ENCODE measurements around the gene NUP37. TPM values are rescaled to one million over a fixed set of nuclear protein-coding genes. Genes with fewer than 3 reads are reported as not detected.

NUP37 gene
- total and polyA plus RNA-seq, 2 experiments from 2014 or later = 68.7 to 79.4 TPM

DNA sequence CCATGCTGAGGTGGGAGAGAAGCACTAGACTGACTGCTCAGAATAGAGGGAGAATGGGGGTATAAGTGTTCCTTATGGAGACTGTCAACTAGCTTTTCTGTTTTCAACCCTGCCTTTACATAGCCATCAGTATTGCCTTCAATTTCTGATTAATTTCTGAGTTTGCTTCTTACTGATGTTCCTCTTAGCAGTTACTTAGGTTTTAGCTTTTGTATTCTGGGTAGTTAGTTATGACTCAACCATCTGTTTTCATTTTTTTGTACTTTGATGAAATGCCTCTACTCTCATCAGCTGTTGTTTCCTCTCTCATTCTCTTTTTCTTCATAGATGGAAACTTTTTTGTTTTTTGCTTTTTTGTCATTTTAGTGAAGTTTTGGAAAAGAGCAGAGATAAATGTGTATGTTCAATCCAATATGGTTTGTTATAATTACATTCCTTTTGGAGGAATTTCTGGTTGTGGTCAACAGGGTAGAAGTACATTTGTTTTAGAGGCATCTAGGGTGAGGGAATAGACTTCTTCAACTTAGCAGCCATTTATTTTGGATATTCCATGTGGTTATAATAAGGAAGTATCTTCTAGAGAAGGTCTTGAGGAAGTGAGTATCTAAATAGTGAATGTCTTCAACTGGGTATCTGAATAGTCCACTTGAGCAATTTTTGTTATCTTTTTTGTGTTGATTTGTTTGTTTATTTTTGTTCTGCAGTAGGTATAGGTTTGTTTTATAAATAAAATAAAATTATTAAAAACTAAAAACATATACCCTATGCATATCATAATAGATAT lies 48.1 kb upstream of the NUP37 start:
- DNase-seq (ENCODE audit: low spot score) (no peak), ATAC-seq (no peak)
- H3K27me3 Mint-ChIP-seq (ENCODE audit: insufficient read depth, low read depth, poor library complexity) = no peaks in the 10 kb centered on the region
- H3K4me3 ChIP-seq = no peak overlapping the region
- no peak overlapping the region for H2AFZ ChIP-seq
- no peaks in the 10 kb centered on the region for H3K9me2 ChIP-seq (ENCODE audit: insufficient read depth)
- no peaks in the 10 kb centered on the region for H3K36me3 ChIP-seq (ENCODE audit: insufficient read depth)
- no peaks in the 10 kb centered on the region; the same call in 2 of the 3 replicates for H3K36me3 Mint-ChIP-seq (ENCODE audit: low read depth)
- no peak overlapping the region for H3K27ac ChIP-seq (ENCODE audit: low read depth)
- H3K4me3 Mint-ChIP-seq = no peak overlapping the region
- H3K4me1 Mint-ChIP-seq = no peaks in the 10 kb centered on the region
- no peak overlapping the region for H3K4me2 ChIP-seq
- H3K4me1 ChIP-seq (ENCODE audit: insufficient read depth) = no peaks in the 10 kb centered on the region
- H3F3A ChIP-seq (replicated peaks; ENCODE audit: low read depth) = no peaks in the 10 kb centered on the region
- no peaks in the 10 kb centered on the region for H3K9me3 Mint-ChIP-seq
- TF ChIP-seq, protein P1, sequence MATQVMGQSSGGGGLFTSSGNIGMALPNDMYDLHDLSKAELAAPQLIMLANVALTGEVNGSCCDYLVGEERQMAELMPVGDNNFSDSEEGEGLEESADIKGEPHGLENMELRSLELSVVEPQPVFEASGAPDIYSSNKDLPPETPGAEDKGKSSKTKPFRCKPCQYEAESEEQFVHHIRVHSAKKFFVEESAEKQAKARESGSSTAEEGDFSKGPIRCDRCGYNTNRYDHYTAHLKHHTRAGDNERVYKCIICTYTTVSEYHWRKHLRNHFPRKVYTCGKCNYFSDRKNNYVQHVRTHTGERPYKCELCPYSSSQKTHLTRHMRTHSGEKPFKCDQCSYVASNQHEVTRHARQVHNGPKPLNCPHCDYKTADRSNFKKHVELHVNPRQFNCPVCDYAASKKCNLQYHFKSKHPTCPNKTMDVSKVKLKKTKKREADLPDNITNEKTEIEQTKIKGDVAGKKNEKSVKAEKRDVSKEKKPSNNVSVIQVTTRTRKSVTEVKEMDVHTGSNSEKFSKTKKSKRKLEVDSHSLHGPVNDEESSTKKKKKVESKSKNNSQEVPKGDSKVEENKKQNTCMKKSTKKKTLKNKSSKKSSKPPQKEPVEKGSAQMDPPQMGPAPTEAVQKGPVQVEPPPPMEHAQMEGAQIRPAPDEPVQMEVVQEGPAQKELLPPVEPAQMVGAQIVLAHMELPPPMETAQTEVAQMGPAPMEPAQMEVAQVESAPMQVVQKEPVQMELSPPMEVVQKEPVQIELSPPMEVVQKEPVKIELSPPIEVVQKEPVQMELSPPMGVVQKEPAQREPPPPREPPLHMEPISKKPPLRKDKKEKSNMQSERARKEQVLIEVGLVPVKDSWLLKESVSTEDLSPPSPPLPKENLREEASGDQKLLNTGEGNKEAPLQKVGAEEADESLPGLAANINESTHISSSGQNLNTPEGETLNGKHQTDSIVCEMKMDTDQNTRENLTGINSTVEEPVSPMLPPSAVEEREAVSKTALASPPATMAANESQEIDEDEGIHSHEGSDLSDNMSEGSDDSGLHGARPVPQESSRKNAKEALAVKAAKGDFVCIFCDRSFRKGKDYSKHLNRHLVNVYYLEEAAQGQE (IDR thresholded peaks at IDR 0.05; ENCODE audit: unreplicated experiment) = no peak
- TF ChIP-seq EZH2phosphoT487 (IDR thresholded peaks at IDR 0.05; ENCODE audit: unreplicated experiment) = no peak
- TF ChIP-seq, protein P2, sequence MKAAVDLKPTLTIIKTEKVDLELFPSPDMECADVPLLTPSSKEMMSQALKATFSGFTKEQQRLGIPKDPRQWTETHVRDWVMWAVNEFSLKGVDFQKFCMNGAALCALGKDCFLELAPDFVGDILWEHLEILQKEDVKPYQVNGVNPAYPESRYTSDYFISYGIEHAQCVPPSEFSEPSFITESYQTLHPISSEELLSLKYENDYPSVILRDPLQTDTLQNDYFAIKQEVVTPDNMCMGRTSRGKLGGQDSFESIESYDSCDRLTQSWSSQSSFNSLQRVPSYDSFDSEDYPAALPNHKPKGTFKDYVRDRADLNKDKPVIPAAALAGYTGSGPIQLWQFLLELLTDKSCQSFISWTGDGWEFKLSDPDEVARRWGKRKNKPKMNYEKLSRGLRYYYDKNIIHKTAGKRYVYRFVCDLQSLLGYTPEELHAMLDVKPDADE (IDR thresholded peaks at IDR 0.05) = no peak
- TF ChIP-seq ZNF331 (CRISPR knock-in tag; IDR thresholded peaks at IDR 0.05; ENCODE audit: low read depth) = no peak
- no peaks in the 10 kb centered on the region for H3K27me3 ChIP-seq (ENCODE audit: insufficient read depth)
- H3K27ac Mint-ChIP-seq = no peak overlapping the region
- no peaks in the 10 kb centered on the region for H3K79me2 ChIP-seq (replicated peaks; ENCODE audit: insufficient read depth)
- no peaks in the 10 kb centered on the region for H4K20me1 ChIP-seq (replicated peaks; ENCODE audit: insufficient read depth)

- DNase-seq (ENCODE audit: low spot score) (no peak), ATAC-seq (no peak)
- H3K27me3 Mint-ChIP-seq (ENCODE audit: insufficient read depth, low read depth, poor library complexity) = peaks cover 2% of the 10 kb centered on the region
- H3K27ac Mint-ChIP-seq = no peak overlapping the region
- Histone ChIP-seq H3K36me3 (ENCODE audit: insufficient read depth) (no peaks in the 10 kb centered on the region), H3K4me2 (no peak overlapping the region), H3K4me1 (ENCODE audit: insufficient read depth) (no peaks in the 10 kb centered on the region; the same call in 1 of the 2 replicates), H2AFZ (no peak overlapping the region), H3K4me3 (no peak overlapping the region), H3K9me2 (ENCODE audit: insufficient read depth) (no peaks in the 10 kb centered on the region), H3K79me2 (replicated peaks; ENCODE audit: insufficient read depth) (no peaks in the 10 kb centered on the region), H4K20me1 (replicated peaks; ENCODE audit: insufficient read depth) (no peaks in the 10 kb centered on the region), H3F3A (replicated peaks; ENCODE audit: low read depth) (no peaks in the 10 kb centered on the region), H3K27me3 (ENCODE audit: insufficient read depth) (no peaks in the 10 kb centered on the region), H3K27ac (ENCODE audit: low read depth) (no peak overlapping the region)
- TF ChIP-seq JUNB (IDR thresholded peaks at IDR 0.05; ENCODE audit: unreplicated experiment) = no peak
- TF ChIP-seq ZNF114 (CRISPR knock-in tag; IDR thresholded peaks at IDR 0.05) = no peak
- TF ChIP-seq, protein P2 (IDR thresholded peaks at IDR 0.05) = no peak
- TF ChIP-seq, protein P3, sequence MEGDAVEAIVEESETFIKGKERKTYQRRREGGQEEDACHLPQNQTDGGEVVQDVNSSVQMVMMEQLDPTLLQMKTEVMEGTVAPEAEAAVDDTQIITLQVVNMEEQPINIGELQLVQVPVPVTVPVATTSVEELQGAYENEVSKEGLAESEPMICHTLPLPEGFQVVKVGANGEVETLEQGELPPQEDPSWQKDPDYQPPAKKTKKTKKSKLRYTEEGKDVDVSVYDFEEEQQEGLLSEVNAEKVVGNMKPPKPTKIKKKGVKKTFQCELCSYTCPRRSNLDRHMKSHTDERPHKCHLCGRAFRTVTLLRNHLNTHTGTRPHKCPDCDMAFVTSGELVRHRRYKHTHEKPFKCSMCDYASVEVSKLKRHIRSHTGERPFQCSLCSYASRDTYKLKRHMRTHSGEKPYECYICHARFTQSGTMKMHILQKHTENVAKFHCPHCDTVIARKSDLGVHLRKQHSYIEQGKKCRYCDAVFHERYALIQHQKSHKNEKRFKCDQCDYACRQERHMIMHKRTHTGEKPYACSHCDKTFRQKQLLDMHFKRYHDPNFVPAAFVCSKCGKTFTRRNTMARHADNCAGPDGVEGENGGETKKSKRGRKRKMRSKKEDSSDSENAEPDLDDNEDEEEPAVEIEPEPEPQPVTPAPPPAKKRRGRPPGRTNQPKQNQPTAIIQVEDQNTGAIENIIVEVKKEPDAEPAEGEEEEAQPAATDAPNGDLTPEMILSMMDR (conservative IDR thresholded peaks at IDR 0.05; ENCODE audit: low read depth in 2 of 2) = no peak
- TF ChIP-seq ZNF331 (CRISPR knock-in tag; IDR thresholded peaks at IDR 0.05; ENCODE audit: low read depth) = no peak
- no peak for TF ChIP-seq STAT1 (IDR thresholded peaks at IDR 0.05; ENCODE audit: unreplicated experiment)
- no peak for TF ChIP-seq NANOG (IDR thresholded peaks at IDR 0.05; ENCODE audit: borderline replicate concordance)
- no peak for TF ChIP-seq CREB1 (CRISPR knock-in tag; IDR thresholded peaks at IDR 0.05; ENCODE audit: low read depth)
- no peak for TF ChIP-seq EZH2phosphoT487 (IDR thresholded peaks at IDR 0.05; ENCODE audit: unreplicated experiment)
- TF ChIP-seq POLR2AphosphoS5 (IDR thresholded peaks at IDR 0.05; ENCODE audit: low read depth) = no peak
- TF ChIP-seq, protein P1 (IDR thresholded peaks at IDR 0.05; ENCODE audit: unreplicated experiment) = no peak
- H3K4me3 Mint-ChIP-seq = no peak overlapping the region
- H3K9me3 Mint-ChIP-seq = no peaks in the 10 kb centered on the region
- no peaks in the 10 kb centered on the region for H3K4me1 Mint-ChIP-seq
- no peaks in the 10 kb centered on the region for H3K36me3 Mint-ChIP-seq (ENCODE audit: low read depth)
These were observed 43.5 kb upstream of the NUP37 start for GRCh38 chr12:102163383-102163782.
